Liver (tissue), 3 donors: Measurements from ENCODE around the gene SLC8A3.

Experiments
- EGR1 ChIP-seq, 2 donors: IDR thresholded peaks; 2 replicates each; pipeline ENCODE4 v1.6.1; 2016 to 2018; ENCODE audit warnings: antibody characterized with exemption in 2 of 2, low read depth in 2 of 2
- GABPA ChIP-seq, 2 donors: IDR thresholded peaks in 1 of 2; conservative IDR thresholded peaks in 1 of 2; 2 replicates each; pipeline ENCODE4 v1.6.1; 2016; ENCODE audit warnings: antibody characterized with exemption in 2 of 2, mild to moderate bottlenecking in 1 of 2, moderate library complexity in 1 of 2
- NR2F2 ChIP-seq: IDR thresholded peaks from 2 replicates; pipeline ENCODE4 v1.6.1; 2016; ENCODE audit warnings: antibody characterized with exemption
- RXRA ChIP-seq, 2 donors: IDR thresholded peaks; 2 replicates each; pipeline ENCODE4 v1.6.1; 2017 to 2018; ENCODE audit warnings: antibody characterized with exemption in 2 of 2, mild to moderate bottlenecking in 1 of 2
- TAF1 ChIP-seq: conservative IDR thresholded peaks from 2 replicates; pipeline ENCODE4 v1.6.1; 2016; ENCODE audit warnings: antibody characterized with exemption, mild to moderate bottlenecking
- YY1 ChIP-seq: IDR thresholded peaks from 2 replicates; pipeline ENCODE4 v1.6.1; 2016; ENCODE audit warnings: antibody characterized with exemption, mild to moderate bottlenecking
- TF ChIP-seq, protein P1 (sequence below): fragments of 150-350 bp; IDR thresholded peaks from 2 replicates; pipeline ENCODE4 v1.5.1; 2017; ENCODE audit warnings: improper control_type of control experiment, low read depth, low read length; ENCODE audit not compliant: missing input control
- TF ChIP-seq, protein P2 (sequence below): IDR thresholded peaks from 2 replicates; pipeline ENCODE4 v1.6.1; 2016; ENCODE audit warnings: antibody characterized with exemption
- TF ChIP-seq, protein P3 (sequence below): IDR thresholded peaks from 2 replicates; pipeline ENCODE4 v1.6.1; 2016; ENCODE audit warnings: antibody characterized with exemption, mild to moderate bottlenecking
- donor health status: healthy.
- donor health status: healthy.

DNA sequence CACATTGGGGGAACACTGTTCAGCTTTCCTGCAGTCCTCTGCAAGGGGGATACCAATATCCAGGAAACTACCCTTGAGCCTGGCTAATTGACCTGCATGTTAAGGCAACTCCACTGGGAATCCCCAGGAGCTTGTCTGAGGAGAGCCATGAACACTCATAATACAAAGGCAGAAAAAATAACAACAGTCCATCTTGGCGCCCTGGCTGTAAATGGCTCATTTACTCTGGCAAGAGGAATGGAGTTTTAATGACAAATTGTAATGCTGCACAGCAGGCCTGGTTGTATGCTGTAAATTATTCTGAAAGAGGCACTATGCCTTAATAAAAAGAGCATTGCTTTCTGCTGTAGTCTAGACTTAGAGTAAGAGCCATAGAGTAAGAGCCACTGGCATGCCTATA, 58.3 kb downstream of the SLC8A3 start:
- TF ChIP-seq NR2F2 (no peak), YY1 (no peak), GABPA (IDR thresholded peaks at IDR 0.05 in 1 of 2, conservative IDR thresholded peaks at IDR 0.05 in 1 of 2) (no peak), TAF1 (no peak), RXRA (IDR thresholded peaks at IDR 0.05) (no peak), EGR1 (IDR thresholded peaks at IDR 0.05; ENCODE audit: low read depth in 2 of 2) (no peak)
- TF ChIP-seq, protein P1, sequence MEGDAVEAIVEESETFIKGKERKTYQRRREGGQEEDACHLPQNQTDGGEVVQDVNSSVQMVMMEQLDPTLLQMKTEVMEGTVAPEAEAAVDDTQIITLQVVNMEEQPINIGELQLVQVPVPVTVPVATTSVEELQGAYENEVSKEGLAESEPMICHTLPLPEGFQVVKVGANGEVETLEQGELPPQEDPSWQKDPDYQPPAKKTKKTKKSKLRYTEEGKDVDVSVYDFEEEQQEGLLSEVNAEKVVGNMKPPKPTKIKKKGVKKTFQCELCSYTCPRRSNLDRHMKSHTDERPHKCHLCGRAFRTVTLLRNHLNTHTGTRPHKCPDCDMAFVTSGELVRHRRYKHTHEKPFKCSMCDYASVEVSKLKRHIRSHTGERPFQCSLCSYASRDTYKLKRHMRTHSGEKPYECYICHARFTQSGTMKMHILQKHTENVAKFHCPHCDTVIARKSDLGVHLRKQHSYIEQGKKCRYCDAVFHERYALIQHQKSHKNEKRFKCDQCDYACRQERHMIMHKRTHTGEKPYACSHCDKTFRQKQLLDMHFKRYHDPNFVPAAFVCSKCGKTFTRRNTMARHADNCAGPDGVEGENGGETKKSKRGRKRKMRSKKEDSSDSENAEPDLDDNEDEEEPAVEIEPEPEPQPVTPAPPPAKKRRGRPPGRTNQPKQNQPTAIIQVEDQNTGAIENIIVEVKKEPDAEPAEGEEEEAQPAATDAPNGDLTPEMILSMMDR, result no peak
- TF ChIP-seq, protein P2, sequence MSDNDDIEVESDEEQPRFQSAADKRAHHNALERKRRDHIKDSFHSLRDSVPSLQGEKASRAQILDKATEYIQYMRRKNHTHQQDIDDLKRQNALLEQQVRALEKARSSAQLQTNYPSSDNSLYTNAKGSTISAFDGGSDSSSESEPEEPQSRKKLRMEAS, result no peak
- TF ChIP-seq, protein P3, sequence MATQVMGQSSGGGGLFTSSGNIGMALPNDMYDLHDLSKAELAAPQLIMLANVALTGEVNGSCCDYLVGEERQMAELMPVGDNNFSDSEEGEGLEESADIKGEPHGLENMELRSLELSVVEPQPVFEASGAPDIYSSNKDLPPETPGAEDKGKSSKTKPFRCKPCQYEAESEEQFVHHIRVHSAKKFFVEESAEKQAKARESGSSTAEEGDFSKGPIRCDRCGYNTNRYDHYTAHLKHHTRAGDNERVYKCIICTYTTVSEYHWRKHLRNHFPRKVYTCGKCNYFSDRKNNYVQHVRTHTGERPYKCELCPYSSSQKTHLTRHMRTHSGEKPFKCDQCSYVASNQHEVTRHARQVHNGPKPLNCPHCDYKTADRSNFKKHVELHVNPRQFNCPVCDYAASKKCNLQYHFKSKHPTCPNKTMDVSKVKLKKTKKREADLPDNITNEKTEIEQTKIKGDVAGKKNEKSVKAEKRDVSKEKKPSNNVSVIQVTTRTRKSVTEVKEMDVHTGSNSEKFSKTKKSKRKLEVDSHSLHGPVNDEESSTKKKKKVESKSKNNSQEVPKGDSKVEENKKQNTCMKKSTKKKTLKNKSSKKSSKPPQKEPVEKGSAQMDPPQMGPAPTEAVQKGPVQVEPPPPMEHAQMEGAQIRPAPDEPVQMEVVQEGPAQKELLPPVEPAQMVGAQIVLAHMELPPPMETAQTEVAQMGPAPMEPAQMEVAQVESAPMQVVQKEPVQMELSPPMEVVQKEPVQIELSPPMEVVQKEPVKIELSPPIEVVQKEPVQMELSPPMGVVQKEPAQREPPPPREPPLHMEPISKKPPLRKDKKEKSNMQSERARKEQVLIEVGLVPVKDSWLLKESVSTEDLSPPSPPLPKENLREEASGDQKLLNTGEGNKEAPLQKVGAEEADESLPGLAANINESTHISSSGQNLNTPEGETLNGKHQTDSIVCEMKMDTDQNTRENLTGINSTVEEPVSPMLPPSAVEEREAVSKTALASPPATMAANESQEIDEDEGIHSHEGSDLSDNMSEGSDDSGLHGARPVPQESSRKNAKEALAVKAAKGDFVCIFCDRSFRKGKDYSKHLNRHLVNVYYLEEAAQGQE, result no peak
